Measurements from ENCODE around the gene ZNF419. TPM values are rescaled to one million over a fixed set of nuclear protein-coding genes. Genes with fewer than 3 reads are reported as not detected.
"Not testable (repeated sequence)": the region's sequence is repeated elsewhere in the genome, so short reads cannot be mapped to it uniquely, and the experiment has no call there.

Gene ZNF419
- total RNA-seq, 4 donors from 2014 or later, result 10.5 to 42.6 (median 16.2) TPM

- H3K27me3 ChIP-seq, result no peaks in the 10 kb centered on the region
- peaks cover 15 to 91% (median 57%) of the 10 kb centered on the region in 4 donors for H3K9me3 ChIP-seq
- WGBS, 2 donors, result 96 to 97% methylated on average over 4 of the region's 4 CpGs
- H3K4me3 ChIP-seq, result no peak overlapping the region
- H3K4me1 ChIP-seq, result peaks cover 0 to 6% (median 0%) of the 10 kb centered on the region in 4 donors
- DNase-seq (ENCODE audit: low spot score in 2 of 2), result no peak
- TF ChIP-seq POLR2A (IDR thresholded peaks at IDR 0.05) (no peak), CTCF (IDR thresholded peaks at IDR 0.05) (no peak), EP300 (IDR thresholded peaks at IDR 0.05) (no peak)
- peaks cover 0 to 76% (median 15%) of the 10 kb centered on the region in 3 donors for H3K36me3 ChIP-seq
- H3K27ac ChIP-seq, result no peak overlapping the region
Measured at GRCh38 chr19:57473646-57474045, 13.9 kb upstream of the ZNF419 start.

- Histone ChIP-seq H3K4me1 (peaks cover 0 to 6% (median 0%) of the 10 kb centered on the region in 4 donors), H3K27ac (peak within 1 kb of the TSS; percentile 45 to 81 (median 72)), H3K27me3 (no peaks in the 10 kb centered on the region), H3K36me3 (peaks cover 0 to 40% (median 12%) of the 10 kb centered on the region in 3 donors), H3K4me3 (peak within 1 kb of the TSS; percentile 54 to 66 (median 63)), H3K9me3 (peaks cover 11 to 63% (median 27%) of the 10 kb centered on the region in 4 donors)
- 5% methylated on average over 30 to 36 of the region's 38 CpGs for WGBS, 2 donors
- DNase-seq (ENCODE audit: low spot score in 2 of 2), result peak; percentile 47 to 88
- TF ChIP-seq EP300 (IDR thresholded peaks at IDR 0.05) (peak in 1 of 2 donors; percentile 60), CTCF (IDR thresholded peaks at IDR 0.05) (peak in 4 of 5 experiments; percentile 7 to 45 (median 34)), POLR2A (IDR thresholded peaks at IDR 0.05) (no peak)
Measured at GRCh38 chr19:57477191-57478008, 10.2 kb upstream of the ZNF419 start, which contains the start of gene ZNF772. Gene ZNF772, minus strand, starts transcription at chr19:57477566. Its CDS starts 257 bp downstream, at chr19:57477309.

- WGBS, 2 donors, result 0 to 17% methylated on average over 1 of the region's 1 CpG
- H3K27ac ChIP-seq; DNase-seq (ENCODE audit: low spot score in 2 of 2); H3K27me3 ChIP-seq; H3K4me1 ChIP-seq: not testable (repeated sequence)
- peaks cover 7 to 38% (median 13%) of the 10 kb centered on the region in 3 donors for H3K36me3 ChIP-seq
- H3K4me3 ChIP-seq, result peak overlapping the region in 1 of 4 donors; percentile 78
- peaks cover 0 to 27% (median 0%) of the 10 kb centered on the region in 4 donors for H3K9me3 ChIP-seq
Measured at GRCh38 chr19:57488299-57488644, 722 bp downstream of the ZNF419 start.

GRCh38 chr19:57499332-57499679, 11.8 kb downstream of the ZNF419 start:
- Histone ChIP-seq H3K9me3 (peaks cover 0 to 75% (median 10%) of the 10 kb centered on the region in 4 donors), H3K36me3 (peaks cover 0 to 46% (median 0%) of the 10 kb centered on the region in 3 donors)
- H3K4me3 ChIP-seq; H3K27ac ChIP-seq; H3K4me1 ChIP-seq; H3K27me3 ChIP-seq; DNase-seq (ENCODE audit: low spot score in 2 of 2): not testable (repeated sequence)

- peak; percentile 83 to 88 for DNase-seq (ENCODE audit: low spot score in 2 of 2)
- H3K4me1 ChIP-seq, H3K27me3 ChIP-seq: not testable (repeated sequence)
- Histone ChIP-seq H3K9me3 (peaks cover 0 to 72% (median 8%) of the 10 kb centered on the region in 4 donors), H3K36me3 (peaks cover 0 to 46% (median 0%) of the 10 kb centered on the region in 3 donors), H3K27ac (peak within 1 kb of the TSS in 3 of 4 donors; percentile 76 to 85 (median 78)), H3K4me3 (peak within 1 kb of the TSS; percentile 42 to 90 (median 54))
- 1% methylated on average over 31 to 55 of the region's 69 CpGs for WGBS, 2 donors
- TF ChIP-seq POLR2A (IDR thresholded peaks at IDR 0.05) (peak in 1 of 2 donors; percentile 48), EP300 (IDR thresholded peaks at IDR 0.05) (peak in 1 of 2 donors; percentile 75)
Measured at GRCh38 chr19:57499680-57500395, 12.3 kb downstream of the ZNF419 start, which contains the start of gene ZNF773. Gene ZNF773, plus strand, starts transcription at chr19:57499938. Its CDS starts 143 bp downstream, at chr19:57500081.

- not testable (repeated sequence) for H3K4me1 ChIP-seq; DNase-seq (ENCODE audit: low spot score in 2 of 2); H3K27me3 ChIP-seq; H3K27ac ChIP-seq
- WGBS, 2 donors, result 0 to 9% methylated on average over 2 of the region's 4 CpGs
- peaks cover 0 to 68% (median 8%) of the 10 kb centered on the region in 4 donors for H3K9me3 ChIP-seq
- H3K4me3 ChIP-seq, result peak overlapping the region in 1 of 4 donors; percentile 90
- H3K36me3 ChIP-seq, result peaks cover under 1 to 46% (median 3%) of the 10 kb centered on the region in 3 donors
Measured at GRCh38 chr19:57500400-57500799, 12.8 kb downstream of the ZNF419 start.
